ENCODE data around the gene NR2F6.
A peak's percentile ranks its signal among the peaks of the same experiment; 100 is the strongest.

The NR2F6 gene

DNA sequence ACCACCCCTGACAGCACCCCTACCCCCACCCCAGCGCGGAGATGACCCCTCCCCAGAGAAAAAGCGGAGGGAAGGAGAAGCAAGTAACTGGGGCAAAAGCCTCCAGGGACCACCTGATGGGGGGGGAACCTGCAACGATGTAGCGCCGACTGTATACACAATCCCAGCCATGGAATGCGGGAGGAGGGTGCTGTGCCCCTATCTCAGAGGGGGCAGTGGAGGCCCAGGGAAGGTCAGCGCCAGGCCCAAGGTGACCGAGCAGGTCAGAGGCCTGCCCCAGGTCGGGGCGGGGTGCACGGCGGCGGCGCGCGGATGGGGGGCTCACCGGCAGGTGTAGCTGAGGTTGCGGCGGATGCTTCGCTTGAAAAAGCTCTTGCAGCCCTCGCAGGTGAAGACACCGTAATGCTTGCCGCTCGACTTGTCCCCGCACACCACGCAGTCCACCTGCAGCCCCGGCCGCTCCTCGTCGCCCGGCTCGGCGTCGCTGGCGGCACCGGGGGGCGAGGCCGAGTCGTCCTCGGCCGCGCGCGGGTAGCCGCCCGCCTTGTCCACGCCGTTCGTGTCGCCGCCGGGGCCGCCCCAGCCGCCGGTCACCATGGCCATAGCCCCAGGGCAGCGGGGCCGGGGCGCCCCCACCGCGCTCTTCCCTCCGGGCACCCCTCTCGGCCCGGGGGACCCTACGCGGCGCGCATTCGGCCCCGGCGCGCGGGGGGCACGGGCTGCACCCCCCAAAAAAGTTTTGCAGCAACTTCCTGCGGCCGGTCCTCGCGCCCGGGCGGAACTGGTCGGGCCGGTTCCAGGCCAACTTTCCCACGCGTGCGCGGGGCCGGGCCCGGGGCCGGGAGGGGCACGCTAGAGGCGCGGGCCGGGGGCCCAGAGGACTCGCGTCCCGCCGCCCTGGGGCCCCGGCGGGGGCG is 843 bp downstream of the NR2F6 start:
- in situ Hi-C loops (cut with HindIII; ENCODE audit: low sequenced_read_pairs), result no loop called here
- TF ChIP-seq, protein P1, sequence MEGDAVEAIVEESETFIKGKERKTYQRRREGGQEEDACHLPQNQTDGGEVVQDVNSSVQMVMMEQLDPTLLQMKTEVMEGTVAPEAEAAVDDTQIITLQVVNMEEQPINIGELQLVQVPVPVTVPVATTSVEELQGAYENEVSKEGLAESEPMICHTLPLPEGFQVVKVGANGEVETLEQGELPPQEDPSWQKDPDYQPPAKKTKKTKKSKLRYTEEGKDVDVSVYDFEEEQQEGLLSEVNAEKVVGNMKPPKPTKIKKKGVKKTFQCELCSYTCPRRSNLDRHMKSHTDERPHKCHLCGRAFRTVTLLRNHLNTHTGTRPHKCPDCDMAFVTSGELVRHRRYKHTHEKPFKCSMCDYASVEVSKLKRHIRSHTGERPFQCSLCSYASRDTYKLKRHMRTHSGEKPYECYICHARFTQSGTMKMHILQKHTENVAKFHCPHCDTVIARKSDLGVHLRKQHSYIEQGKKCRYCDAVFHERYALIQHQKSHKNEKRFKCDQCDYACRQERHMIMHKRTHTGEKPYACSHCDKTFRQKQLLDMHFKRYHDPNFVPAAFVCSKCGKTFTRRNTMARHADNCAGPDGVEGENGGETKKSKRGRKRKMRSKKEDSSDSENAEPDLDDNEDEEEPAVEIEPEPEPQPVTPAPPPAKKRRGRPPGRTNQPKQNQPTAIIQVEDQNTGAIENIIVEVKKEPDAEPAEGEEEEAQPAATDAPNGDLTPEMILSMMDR (IDR thresholded peaks at IDR 0.05; ENCODE audit: low read depth, low read length), result no peak
- no peak for DNase-seq (ENCODE audit: low read depth, low spot score)
- H3K4me3 ChIP-seq (ENCODE audit: low read depth, low read length), result peak overlapping the region; percentile 80

DNA sequence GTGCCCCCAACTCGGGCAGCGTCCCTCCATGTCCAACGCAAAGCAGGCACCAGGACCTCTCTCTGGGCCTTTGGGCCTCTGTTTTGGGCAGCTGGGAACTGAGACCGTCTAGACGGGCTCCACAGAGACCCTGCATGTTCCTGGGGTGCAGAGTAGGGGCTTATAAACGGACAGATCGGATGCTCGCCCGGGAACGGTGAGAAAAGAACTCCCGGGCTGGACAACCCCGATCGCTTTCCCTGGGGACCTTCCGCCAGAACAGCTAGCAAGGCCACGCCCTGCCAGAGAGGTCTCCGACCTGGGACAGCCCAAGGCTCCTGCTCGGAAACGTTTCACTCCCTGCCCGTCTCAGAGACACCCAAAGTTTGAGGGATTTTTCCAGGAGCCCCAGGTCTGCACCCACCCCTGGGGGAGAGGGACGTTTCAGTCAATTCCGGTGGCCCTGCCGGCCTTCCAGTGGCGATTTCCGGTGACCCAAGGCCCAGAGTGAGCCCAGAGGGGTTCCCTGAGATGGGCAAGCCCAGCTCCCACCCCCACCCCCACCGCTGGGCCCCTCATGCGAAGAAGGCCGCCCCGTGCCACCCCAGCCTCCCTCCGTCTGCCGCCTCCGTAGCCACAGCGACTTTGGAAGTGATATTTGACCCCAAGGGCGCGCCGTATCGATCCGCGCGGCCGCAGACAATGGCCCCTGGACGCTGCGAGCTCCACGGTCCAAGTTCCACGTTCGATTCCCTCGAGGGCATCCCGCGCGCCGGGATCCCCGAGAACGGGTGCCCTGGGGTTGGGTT is 1.7 kb downstream of the NR2F6 start:
- TF ChIP-seq, protein P1 (IDR thresholded peaks at IDR 0.05; ENCODE audit: low read depth, low read length), result no peak

DNA sequence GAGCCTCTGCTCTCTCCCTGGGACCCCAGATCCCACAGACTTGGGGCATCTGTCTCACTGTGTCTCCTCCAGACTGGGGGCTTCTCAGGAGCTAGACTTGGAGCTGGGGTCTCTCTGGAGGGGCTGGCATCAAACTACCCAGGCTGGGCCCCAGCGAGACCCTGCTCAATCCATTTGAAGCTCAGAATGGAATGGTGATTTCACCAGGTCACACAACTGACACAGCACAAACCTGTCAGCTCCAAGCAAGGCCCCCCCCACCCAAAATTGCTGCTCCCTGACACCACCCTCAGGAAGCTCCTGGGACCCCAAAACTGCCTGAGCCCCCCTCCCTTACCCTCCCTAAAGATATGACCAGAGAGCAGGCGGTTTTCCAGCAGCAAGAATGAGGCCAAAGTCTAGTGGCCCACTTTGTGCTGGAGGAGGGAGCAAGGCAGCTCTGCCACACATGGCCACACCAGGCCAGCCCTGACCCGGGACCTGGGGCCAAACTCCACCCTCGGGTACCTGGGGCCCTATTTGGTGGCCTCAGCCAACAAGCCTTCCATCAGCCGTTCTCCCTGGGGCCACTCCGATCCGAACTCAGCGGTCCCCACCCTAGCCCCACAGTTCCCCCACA is 2.4 kb downstream of the NR2F6 start:
- TF ChIP-seq, protein P1 (IDR thresholded peaks at IDR 0.05; ENCODE audit: low read depth, low read length), result no peak
- in situ Hi-C loops (cut with HindIII; ENCODE audit: low sequenced_read_pairs), result no loop called here
- no peak for DNase-seq (ENCODE audit: low read depth, low spot score)
- H3K4me3 ChIP-seq (ENCODE audit: low read depth, low read length), result peak overlapping the region; percentile 80

More for the DNA sequence above, 1.7 kb downstream of the NR2F6 start:
- no peak for DNase-seq (ENCODE audit: low read depth, low spot score)
- peak overlapping the region; percentile 80 for H3K4me3 ChIP-seq (ENCODE audit: low read depth, low read length)
- in situ Hi-C loops (cut with HindIII; ENCODE audit: low sequenced_read_pairs), result no loop called here

DNA sequence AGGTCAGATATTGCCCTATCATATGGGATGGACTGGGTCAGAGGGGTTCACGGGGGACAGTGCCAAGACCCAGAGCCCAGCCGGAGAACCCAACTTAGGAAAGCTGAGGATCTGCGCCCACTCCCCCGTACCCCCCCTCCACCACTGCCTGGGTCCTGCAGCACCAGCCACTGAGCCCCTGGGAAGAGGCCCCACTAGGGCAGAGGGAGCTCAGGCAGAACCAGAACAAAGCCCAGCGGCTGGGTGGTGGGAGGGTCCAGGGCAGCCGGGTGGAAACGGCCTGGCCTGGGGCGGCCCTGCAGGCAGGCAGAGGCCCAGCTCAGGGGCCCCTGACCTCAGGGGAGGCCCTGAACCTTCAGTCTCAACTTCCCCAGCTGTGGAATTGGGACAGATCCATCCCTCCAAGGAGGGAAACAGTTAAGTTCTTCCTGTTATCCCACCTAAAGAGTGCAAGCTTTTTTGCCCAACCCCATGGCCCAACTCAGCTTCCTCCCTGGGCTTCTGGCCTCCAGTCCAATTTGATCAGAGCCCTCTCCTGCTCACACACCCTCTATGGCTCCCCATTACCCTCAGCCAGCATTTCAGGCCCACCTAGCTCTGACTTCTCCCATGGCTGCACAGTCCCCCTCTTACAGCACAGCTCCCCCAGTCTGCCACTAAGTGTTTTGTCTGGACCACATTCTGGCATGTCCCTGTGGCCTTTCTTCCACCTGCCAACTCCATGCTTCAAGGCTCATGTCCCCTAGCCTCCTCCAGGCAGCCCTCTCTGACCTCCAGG is 3.1 kb downstream of the NR2F6 start:
- peak overlapping the region; percentile 80 for H3K4me3 ChIP-seq (ENCODE audit: low read depth, low read length)
- TF ChIP-seq, protein P1 (IDR thresholded peaks at IDR 0.05; ENCODE audit: low read depth, low read length), result no peak
- no peak for DNase-seq (ENCODE audit: low read depth, low spot score)
- in situ Hi-C loops (cut with HindIII; ENCODE audit: low sequenced_read_pairs), result no loop called here

DNA sequence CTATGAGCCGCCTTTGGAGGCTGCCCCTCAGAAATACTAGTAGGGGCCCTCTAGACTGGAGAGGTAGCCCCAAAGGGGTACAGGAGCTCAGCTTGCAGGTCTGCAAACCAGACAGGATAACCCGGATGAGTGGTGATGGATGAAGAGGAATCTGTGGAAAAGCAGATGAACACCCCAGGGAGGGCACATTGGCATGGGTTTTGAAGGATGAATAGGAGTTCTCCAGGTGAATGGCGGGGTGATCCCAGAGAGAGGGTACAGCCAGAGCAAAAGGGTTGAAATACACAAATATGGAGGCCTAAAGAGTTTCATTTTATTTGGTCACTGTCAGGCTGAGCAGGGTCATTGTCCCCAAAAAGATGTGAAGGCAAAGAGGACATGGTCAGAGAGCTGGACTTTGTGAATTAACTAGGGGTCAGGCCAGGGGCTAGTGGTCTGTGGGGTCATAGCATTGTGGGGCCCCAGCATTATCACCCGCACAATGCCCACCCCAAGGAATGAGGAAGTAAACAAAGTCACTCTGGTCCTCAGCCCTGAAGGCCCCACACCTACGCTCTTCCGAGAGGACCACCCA is 4.8 kb downstream of the NR2F6 start:
- in situ Hi-C loops (cut with HindIII; ENCODE audit: low sequenced_read_pairs), result no loop called here
- H3K4me3 ChIP-seq (ENCODE audit: low read depth, low read length), result no peak overlapping the region
- no peak for DNase-seq (ENCODE audit: low read depth, low spot score)
- TF ChIP-seq, protein P1 (IDR thresholded peaks at IDR 0.05; ENCODE audit: low read depth, low read length), result no peak
